NCI-H748 treated with DMSO at 0.1 percent for 48 hours (cell line): ENCODE data around the gene ATXN1.
"Not testable (repeated sequence)": the region's sequence is repeated elsewhere in the genome, so short reads cannot be mapped to it uniquely, and the experiment has no call there.

Experiments used
- DNase-seq: peaks from one replicate; lab custom pipeline; 2025; lab: John Stamatoyannopoulos, UW

Gene ATXN1

DNA sequence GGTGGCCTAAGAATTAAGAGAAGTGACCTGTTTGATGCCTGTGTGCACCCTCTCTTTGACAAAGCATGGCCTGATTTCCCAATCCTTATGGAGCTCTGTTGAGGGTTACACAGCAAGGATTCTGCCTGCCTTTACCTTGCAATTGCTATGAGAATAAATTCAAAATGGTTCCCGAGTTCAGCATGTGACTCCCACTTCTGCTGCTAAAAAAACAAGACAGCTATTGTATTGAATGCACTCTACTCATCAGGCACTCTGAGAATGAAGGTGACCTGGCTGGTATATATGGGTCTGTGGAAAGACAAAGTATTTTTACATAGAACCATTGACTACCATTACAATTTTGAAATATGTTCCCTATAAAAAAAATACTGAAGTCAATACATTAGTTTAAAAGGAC, 190.3 kb downstream of the ATXN1 start:
- no peak for DNase-seq

DNA sequence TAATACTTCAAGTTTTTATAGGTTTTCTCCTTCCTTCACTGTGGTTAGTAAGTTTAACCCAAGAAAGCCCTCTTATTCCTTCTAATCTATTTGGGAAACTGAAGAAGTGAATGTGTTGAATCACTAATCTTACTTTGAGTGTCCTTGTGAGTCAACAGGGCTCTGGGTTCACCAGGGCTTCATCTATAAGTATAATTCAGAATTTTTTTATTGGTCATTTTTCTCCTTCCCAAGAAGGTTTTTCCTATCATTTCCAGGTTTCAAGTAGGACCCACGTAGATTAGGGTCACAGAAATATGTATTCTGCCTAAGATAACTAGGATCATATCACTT, 191.1 kb downstream of the ATXN1 start:
- DNase-seq, result no peak

- DNase-seq, result no peak
Measured at GRCh38 chr6:16568128-16568527, 193.1 kb downstream of the ATXN1 start.

GRCh38 chr6:16567071-16567470, 194.2 kb downstream of the ATXN1 start:
- DNase-seq, result no peak

GRCh38 chr6:16564436-16564835, 196.8 kb downstream of the ATXN1 start:
- no peak for DNase-seq

DNA sequence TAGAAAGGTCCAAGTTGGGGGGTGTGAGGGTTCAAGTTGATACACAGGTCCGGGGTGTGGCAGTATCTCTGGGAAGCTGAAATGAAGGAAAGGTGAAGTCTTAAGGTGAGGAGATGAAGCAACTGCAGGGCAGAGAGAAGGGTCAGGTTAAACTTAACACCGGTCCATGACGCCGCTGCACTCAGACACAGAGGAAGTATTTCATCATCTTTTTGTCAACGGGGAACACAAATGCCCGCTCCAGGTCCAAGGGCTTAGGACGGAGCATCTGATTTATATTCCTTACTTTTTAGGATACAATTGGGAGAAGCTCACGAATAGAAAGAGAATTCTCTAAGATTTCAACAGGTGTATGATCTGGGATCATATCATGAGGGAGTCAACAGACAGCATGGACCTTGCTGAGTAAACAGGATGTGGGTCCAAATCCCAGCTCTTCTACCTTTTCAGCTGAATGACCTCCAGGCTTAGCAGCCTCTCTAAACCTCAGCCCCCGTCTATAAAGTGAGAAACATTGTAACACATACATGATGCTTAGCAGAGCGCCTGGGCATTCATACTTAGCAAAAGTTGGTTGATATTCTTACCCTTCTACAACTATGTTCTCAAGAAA, 197.5 kb downstream of the ATXN1 start:
- DNase-seq, result no peak

DNA sequence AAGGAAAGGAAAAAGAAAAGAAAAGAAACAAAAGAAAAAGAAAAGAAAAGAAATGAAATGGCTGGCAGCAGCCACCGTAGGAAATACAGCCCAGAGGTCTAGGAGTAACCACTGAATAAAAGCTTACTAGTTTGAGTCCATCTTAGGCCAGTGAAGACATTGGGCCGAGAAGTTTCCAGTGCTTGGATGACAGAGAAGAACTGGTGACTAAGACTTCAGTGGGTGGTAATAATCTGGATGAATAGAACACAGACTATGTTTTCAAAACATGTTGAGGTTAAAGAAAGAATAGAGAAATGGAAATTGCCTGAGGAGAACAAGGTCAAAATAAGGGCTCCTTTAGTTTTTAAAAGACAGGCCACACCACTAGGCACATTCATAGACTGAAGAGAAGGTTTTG, 198.8 kb downstream of the ATXN1 start:
- DNase-seq, result no peak

DNA sequence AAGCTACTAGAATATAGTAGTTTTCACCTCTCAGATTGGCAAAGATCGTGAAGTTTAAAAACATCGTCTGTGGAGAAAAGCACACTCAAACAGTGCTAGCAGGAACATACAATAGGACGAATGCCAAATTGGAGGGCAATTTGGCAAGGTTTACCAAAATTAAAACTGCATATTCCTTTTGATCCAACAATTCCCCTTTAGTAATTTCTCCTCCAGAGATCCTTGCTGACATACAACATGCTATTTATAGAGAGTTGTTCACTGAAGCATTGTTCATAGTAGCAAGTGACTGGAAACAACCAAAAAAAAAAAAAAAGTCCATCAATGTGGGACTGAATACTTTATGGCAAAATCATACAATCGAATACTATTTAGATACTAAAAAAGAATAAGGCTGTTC, 202.2 kb downstream of the ATXN1 start:
- DNase-seq, result no peak

GRCh38 chr6:16555550-16555949, 205.7 kb downstream of the ATXN1 start:
- DNase-seq, result no peak

DNA sequence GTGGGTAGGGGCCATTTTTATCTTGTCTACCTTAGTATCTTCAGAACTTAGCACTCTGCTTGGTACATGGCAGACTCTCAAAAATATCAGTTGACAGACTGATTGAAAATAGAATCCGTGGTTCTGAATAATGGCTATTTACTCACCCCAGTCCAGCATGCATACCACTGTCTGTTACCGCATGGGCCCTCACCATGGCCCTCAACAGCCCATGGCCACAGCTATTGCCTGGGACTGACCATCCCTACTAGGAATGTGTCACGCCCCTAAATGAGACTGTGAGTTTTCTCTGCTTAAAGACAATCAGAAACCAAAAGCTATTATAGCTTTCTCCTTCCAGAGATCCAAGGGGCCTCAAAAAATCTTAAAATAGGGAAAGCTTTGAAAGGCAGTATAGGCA, 207.7 kb downstream of the ATXN1 start:
- no peak for DNase-seq

DNA sequence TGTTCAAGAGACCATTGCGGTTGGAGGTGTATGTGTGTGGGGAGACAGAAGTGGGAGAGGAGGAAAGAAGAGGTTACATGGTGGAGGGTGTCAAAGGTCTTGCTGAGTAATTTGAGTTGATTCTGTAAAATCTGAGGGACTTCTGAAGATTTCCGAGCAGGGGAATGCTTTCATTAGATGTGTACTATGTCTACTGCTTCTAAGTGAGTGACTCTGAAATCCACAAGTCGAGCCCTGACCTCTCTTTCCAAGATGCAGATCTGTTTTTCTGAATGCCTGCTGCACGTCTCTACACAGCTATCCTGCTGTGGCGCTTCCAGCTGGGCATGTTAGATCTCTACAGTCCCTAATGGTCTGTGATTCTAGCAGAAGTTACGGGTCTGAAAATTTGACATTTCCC, 209.8 kb downstream of the ATXN1 start:
- no peak for DNase-seq

DNA sequence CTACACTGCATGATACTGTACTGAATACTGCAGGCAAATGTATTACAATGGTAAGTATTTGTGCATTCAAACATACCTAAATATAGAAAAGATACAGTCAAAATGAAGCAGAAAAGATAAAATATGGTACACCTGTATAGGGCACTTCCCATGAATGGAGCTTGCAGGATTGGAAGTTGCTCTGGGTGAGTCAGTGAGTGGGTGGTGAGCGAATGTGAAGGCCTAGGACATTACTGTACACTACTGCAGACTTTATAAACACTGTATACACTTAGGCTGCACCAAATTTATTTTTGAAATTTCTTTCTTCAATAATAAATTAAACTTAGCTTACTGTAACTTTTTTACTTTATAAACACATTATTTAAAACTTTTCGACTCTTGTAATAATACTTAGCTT, 213.1 kb downstream of the ATXN1 start:
- DNase-seq, result no peak

DNA sequence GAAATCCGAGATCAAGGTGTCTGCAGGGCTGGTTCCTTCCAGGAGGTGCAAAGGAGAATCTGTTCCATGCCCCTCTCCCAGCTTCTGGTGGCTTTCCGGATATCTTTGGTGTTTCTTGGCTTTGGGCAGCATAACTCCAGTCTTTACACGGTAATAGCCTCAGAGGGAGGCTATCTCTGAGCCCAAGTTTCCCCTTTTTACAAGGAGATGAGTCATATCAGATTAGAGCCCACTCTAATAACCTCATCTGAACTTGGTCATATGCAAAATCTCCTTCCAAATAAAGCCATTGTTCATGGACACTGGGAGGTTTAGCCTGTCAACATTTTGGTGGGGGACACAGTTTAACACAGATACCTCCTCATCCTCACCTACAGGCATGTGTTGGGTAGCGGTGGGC, 213.7 kb downstream of the ATXN1 start:
- no peak for DNase-seq

DNA sequence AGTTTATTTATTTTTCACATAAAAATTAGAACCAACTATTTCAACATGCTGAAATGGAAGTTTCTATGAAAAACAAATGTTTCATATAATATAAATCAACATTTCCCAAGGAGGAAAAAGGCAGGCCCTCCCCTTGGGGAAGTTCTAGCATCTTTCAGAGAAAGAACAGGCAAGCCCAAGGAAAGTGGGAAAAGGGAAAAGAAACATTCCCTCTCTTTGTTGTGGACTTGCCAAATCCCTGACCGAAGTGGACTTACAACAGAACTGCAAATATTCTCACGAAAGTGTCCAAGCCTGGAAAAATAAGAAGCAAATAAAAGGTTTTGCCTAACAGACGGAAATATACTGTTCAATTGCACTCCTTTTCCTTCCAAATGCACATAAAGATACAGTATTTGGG, 214.4 kb downstream of the ATXN1 start:
- no peak for DNase-seq

DNA sequence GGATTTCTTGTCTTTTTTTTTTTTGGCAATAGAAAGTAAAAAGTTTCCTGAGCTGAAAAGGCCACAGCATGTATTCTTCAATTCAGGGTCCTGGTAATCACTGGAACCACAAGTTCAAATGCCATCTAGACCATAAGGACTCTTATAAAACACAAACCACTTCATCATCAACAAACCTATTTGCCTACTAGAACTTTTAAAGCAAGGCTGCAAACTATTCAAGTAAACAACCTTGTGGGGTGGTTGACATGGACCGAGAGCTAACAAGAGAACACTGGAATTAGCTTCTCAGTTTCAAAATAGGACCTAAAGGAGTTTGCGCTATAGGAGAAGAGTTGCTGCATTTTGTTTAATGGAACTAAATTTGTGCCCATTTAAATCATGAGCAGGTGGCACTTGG, 215.9 kb downstream of the ATXN1 start:
- DNase-seq, result no peak

DNA sequence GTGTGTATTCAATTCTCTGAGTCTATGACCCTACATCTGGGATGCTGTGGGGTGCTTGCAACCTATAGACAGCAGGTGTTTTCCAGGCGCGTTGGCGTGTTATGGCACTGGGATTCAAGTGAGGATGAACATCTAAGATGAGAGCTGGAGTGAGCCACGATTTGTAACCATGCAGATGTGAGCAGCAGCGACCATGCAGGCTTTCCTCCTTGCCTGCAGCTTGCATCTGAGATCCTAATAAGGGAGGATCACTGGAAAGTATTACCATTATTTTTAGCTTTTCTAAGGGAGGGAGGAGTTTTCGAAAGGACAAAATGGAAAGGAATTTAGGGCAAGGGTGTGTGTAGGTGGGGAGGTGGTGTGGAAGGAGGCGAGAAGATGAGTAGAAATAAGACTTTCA, 216.7 kb downstream of the ATXN1 start:
- no peak for DNase-seq

DNA sequence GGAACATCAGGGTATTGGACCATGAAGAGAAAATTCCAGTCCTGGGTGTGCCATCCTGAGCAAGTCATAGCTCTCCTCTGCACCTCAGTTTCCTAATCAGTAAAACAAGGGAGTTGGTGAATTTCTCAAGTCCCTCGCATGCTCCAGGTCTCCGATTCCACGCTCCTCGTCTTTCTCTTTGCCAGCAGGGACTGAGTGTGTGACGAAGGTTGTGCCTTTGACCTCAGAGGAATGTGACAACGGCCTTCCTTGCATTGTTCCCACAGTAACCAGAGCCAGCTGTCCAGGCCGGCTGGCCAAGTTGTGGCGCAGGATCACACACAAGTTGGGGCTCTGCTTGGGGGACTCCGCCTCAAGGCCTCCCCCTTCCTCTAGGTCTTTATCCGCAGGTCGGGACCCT, 217.3 kb downstream of the ATXN1 start:
- no peak for DNase-seq

GRCh38 chr6:16543521-16543920, 217.7 kb downstream of the ATXN1 start:
- DNase-seq, result no peak

DNA sequence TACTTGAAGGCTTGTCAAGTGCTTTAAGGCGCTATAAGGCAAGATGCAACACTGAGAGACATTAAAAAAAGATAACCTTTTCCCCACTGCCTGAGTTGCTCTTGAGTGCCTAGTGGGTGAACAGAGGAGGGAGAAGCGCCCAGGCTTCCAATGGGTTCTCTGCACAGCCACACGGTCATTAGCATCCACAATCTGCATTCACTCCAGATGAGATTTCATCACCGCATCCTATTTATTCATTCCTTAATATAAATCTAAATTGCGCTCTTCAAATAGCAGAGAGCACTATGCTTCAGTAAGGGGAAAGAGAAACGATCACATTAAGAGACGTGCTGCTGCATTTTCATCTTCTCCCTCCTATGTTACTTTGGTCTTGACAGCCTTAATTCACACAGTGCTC, 219.2 kb downstream of the ATXN1 start:
- DNase-seq, result no peak

DNA sequence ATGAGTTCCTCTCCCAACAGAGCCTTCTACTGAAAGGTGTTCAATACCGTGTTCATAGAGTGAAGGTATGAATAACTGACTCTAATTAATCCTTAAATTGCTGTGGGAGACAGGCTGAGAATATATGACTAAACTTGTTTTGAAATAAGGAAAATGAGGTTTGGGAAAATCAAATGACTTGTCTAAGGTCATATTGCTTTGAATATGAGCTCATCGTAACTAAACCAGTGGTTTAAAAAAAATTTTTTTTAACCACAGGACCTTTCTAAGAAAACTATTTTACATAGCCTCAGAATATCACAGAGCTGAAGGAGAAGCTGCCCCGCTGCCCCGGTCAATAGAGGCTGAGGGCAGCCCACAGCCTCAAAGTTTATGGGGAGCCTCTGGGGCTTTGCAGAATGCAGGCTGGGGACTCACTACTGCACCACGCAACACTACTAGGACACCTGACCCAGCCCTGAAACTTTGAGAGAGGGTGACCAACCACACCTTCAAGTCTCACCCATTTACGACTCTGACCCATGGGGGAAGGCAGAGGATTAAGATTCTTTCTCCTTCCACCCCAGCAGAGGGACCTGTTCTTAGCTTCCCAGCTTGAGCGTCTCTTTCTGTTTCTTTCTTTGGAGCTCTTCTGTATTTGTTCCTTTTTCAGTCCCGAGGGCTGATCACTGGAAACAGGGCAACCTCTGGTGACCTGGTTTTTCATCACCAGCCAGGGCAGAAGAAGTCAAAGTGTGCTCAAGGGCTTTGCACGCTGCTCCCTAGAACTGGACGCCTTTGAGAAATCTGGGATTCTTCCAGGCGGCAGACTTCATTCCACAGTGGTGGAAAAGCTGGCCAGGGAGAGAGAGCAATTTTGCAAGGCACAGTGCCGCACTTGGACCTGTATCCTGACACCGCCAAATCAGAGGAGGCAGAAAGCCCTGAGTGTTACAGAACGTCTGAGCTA, 220.2 kb downstream of the ATXN1 start:
- no peak for DNase-seq

DNA sequence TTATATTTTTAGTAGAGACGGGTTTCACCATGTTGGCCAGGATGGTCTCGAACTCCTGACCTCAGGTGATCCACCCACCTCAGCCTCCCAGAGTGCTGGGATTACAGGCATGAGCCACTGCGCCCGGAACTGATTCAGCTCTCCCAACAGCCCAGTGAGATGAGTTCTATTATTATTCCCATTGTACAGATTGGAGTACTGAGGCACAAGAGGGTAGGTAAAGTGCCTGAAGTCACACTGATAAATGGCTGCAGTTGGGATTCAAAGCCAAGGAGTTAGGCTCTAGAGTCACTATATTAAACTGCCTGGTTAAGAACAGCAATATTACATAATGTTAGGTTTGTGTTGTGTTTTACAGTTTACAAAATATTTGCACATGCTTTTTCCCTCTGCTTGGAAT, 220.9 kb downstream of the ATXN1 start:
- DNase-seq, result not testable (repeated sequence)

GRCh38 chr6:16539086-16539931, 222.0 kb downstream of the ATXN1 start:
- DNase-seq, result no peak

- DNase-seq, result no peak
Measured at GRCh38 chr6:16535564-16535963, 225.7 kb downstream of the ATXN1 start.
